Tibial artery (tissue), 4 donors: Measurements from ENCODE around the gene TPT1.
A peak's percentile ranks its signal among the peaks of the same experiment; 100 is the strongest.

Experiments used
- DNase-seq, 2 donors: peaks; one replicate each; pipeline ENCODE4 v3.0.0-alpha.2; 2019
- H3K27ac ChIP-seq, 2 donors: fragments of 200-600 bp; sonication (generic) in 1 of 2; 1 replicate in 1 of 2; 2 replicates in 1 of 2; pipeline ENCODE4 v1.5.1; 2018 to 2019; ENCODE audit warnings: mild to moderate bottlenecking in 1 of 2
- H3K27me3 ChIP-seq, 2 donors: fragments of 200-600 bp; sonication (generic) in 1 of 2; one replicate each; pipeline versions ENCODE4 v1.5.1 to v1.6.0; 2016 to 2019
- H3K36me3 ChIP-seq, 3 donors: fragments of 200-600 bp; sonication (generic) in 2 of 3; one replicate each; pipeline ENCODE4 v1.5.1; 2016 to 2019; ENCODE audit warnings: mild to moderate bottlenecking in 2 of 3
- H3K4me1 ChIP-seq, 4 donors: fragments of 200-600 bp; sonication (generic) in 2 of 4; 1 replicate in 3 of 4; 2 replicates in 1 of 4; pipeline ENCODE4 v1.5.1; 2016 to 2019
- H3K4me3 ChIP-seq, 2 donors: fragments of 200-600 bp; sonication (generic) in 1 of 2; 1 replicate in 1 of 2; 2 replicates in 1 of 2; pipeline ENCODE4 v1.5.1; 2018 to 2019; ENCODE audit warnings: mild to moderate bottlenecking in 2 of 2
- H3K9me3 ChIP-seq, 3 donors: fragments of 200-600 bp; sonication (generic) in 1 of 3; one replicate each; pipeline ENCODE4 v1.5.1; 2016 to 2019
- CTCF ChIP-seq, 2 experiments: fragments of 200-600 bp in 1 of 2; fragments of 450-650 bp in 1 of 2; IDR thresholded peaks; one replicate each; pipeline ENCODE4 v1.5.1; 2017 to 2019; ENCODE audit warnings: antibody characterized with exemption in 2 of 2, mild to moderate bottlenecking in 1 of 2, moderate library complexity in 1 of 2
- intact Hi-C: fragments of 100-400 bp; cut with DNase I; formaldehyde crosslinking; loops from one replicate; pipeline ENCODE4 v1.15.0; 2023; ENCODE audit warnings: low total_unique reads

TPT1 gene

GRCh38 chr13:45316996-45317395, 24.0 kb downstream of the TPT1 start:
- Histone ChIP-seq H3K27ac (no peak overlapping the region), H3K9me3 (no peaks in the 10 kb centered on the region), H3K4me1 (peaks cover 0 to 27% (median 6%) of the 10 kb centered on the region in 4 donors), H3K36me3 (no peaks in the 10 kb centered on the region), H3K4me3 (no peak overlapping the region), H3K27me3 (no peaks in the 10 kb centered on the region)
- intact Hi-C loops: no loop called here
- DNase-seq: no peak
- no peak for TF ChIP-seq CTCF (IDR thresholded peaks at IDR 0.05)

- DNase-seq: no peak
These were observed 24.6 kb downstream of the TPT1 start for GRCh38 chr13:45316338-45316737.

GRCh38 chr13:45315520-45316167, 25.3 kb downstream of the TPT1 start:
- Histone ChIP-seq H3K27me3 (no peaks in the 10 kb centered on the region), H3K27ac (no peak overlapping the region), H3K9me3 (no peaks in the 10 kb centered on the region), H3K4me1 (peaks cover 0 to 24% (median 17%) of the 10 kb centered on the region in 4 donors), H3K36me3 (no peaks in the 10 kb centered on the region), H3K4me3 (no peak overlapping the region)
- no peak for DNase-seq
- intact Hi-C loops: no loop called here
- TF ChIP-seq CTCF (IDR thresholded peaks at IDR 0.05): no peak

More at GRCh38 chr13:45316338-45316737, 24.6 kb downstream of the TPT1 start:
- H3K4me3 ChIP-seq: no peak overlapping the region
- intact Hi-C loops: no loop called here
- no peak overlapping the region for H3K27ac ChIP-seq
- H3K27me3 ChIP-seq: no peaks in the 10 kb centered on the region
- H3K4me1 ChIP-seq: peaks cover 0 to 26% (median 12%) of the 10 kb centered on the region in 4 donors
- no peaks in the 10 kb centered on the region for H3K9me3 ChIP-seq
- no peak for TF ChIP-seq CTCF (IDR thresholded peaks at IDR 0.05)
- no peaks in the 10 kb centered on the region for H3K36me3 ChIP-seq

DNA sequence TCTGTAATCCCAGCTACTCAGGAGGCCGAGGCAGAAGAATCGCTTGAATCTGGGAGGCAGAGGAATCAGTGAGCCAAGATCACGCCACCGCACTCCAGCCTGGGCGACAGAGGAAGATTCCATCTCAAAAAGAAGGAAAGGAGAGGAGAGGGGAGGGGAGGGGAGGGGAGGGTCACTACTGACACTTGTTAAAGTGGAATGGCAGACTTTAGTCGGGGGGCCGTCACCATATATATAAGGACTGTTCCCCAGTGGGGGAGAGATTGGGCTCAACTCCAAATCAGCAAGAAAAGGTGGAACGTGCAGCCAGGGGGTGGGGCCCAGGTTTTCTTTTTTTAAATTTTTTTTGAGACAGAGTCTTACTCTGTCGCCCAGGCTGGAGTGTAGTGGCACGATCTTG, 26.2 kb downstream of the TPT1 start:
- no peaks in the 10 kb centered on the region for H3K9me3 ChIP-seq
- no peak for DNase-seq
- TF ChIP-seq CTCF (IDR thresholded peaks at IDR 0.05): no peak
- peaks cover 0 to 26% (median 16%) of the 10 kb centered on the region in 4 donors for H3K4me1 ChIP-seq
- H3K36me3 ChIP-seq: no peaks in the 10 kb centered on the region
- intact Hi-C loops: no loop called here
- H3K4me3 ChIP-seq: no peak overlapping the region
- H3K27ac ChIP-seq: no peak overlapping the region
- H3K27me3 ChIP-seq: no peaks in the 10 kb centered on the region

DNA sequence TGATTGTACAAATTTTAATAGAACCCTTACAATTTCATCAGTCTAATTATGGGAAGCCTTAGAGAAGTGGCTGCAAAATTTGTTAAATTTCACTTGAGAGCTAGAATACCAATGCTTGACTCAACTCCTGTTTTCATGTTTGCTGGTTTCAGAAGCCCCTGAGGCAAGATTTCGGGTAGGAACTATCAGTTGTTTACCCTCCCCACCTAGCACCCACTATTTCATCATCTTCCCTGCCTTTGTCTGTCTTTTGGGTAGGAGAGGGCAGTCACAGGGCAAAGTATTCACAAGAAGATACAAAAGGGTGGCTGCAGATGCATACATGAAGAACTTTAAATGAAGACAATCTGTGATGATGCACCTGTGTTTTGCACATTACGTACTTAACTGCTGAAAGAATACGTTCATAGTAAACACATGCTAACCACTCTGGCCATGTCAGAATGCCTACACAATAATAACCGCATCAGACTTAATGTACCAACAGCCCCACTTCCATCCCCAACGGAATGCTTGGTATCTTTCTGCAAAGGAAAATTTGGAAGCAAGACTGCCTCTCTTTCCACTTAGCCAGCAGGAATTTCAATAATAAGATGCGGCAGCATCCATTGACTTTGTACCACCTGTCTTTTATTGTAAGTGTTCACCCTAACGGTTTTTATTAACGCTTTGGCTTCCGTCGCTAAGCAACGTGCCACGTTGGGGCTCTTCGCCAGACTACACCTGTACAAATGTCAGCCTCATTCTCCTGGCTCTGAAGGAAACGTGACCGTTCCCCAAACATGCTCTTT, 30.4 kb downstream of the TPT1 start:
- no peak for TF ChIP-seq CTCF (IDR thresholded peaks at IDR 0.05)
- intact Hi-C loops: no loop called here
- peak overlapping the region; percentile 52 to 64 for H3K4me3 ChIP-seq

More for the DNA sequence above, 30.4 kb downstream of the TPT1 start:
- H3K4me1 ChIP-seq: peaks cover 0 to 20% (median 12%) of the 10 kb centered on the region in 4 donors
- DNase-seq: no peak
- H3K27me3 ChIP-seq: no peaks in the 10 kb centered on the region
- H3K36me3 ChIP-seq: no peaks in the 10 kb centered on the region
- H3K9me3 ChIP-seq: no peaks in the 10 kb centered on the region
- no peak overlapping the region for H3K27ac ChIP-seq
